Breast epithelium (tissue), 3 donors: ENCODE results near the gene ARIH1.

Experiments used
- CTCF ChIP-seq, 3 donors: fragments of 450-650 bp; IDR thresholded peaks; one replicate each; pipeline ENCODE4 v1.5.1; 2016 to 2017; ENCODE audit warnings: antibody characterized with exemption in 3 of 3, mild to moderate bottlenecking in 3 of 3, moderate library complexity in 3 of 3
- POLR2A ChIP-seq: fragments of 450-650 bp; IDR thresholded peaks from one replicate; pipeline ENCODE4 v1.6.1; 2016; ENCODE audit warnings: antibody characterized with exemption, mild to moderate bottlenecking, moderate library complexity
- POLR2AphosphoS5 ChIP-seq, 3 donors: sonication (generic); formaldehyde crosslinking; IDR thresholded peaks; one replicate each; pipeline ENCODE4 v1.6.1; 2017; ENCODE audit warnings: antibody characterized with exemption in 3 of 3

GRCh38 chr15:72570059-72570458 lies 95.9 kb downstream of the ARIH1 start:
- TF ChIP-seq CTCF (IDR thresholded peaks at IDR 0.05) (no peak), POLR2A (no peak), POLR2AphosphoS5 (IDR thresholded peaks at IDR 0.05) (no peak)
